Stimulated activated CD4-positive, alpha-beta T cell treated with anti-CD3 and anti-CD28 coated beads, Interleukin-1b, Interleukin-23, amount 100 ng/mL, for 4 hours (primary cell): ENCODE results near the gene FBH1.
A peak's percentile ranks its signal among the peaks of the same experiment; 100 is the strongest.
"Not testable (repeated sequence)": the region's sequence is repeated elsewhere in the genome, so short reads cannot be mapped to it uniquely, and the experiment has no call there.

Source experiments
- DNase-seq, 2 donors: peaks; one replicate each; pipeline ENCODE4 v3.0.0-alpha.2; 2020; ENCODE audit warnings: low read depth in 2 of 2

FBH1 gene

GRCh38 chr10:5876181-5876768, 13.8 kb upstream of the FBH1 start:
- DNase-seq: no peak

GRCh38 chr10:5877041-5877440, 13.0 kb upstream of the FBH1 start:
- DNase-seq: not testable (repeated sequence)

GRCh38 chr10:5882961-5883360, 7.1 kb upstream of the FBH1 start:
- DNase-seq: no peak

GRCh38 chr10:5885619-5886018, 4.4 kb upstream of the FBH1 start:
- DNase-seq: no peak

GRCh38 chr10:5887029-5887428, 3.0 kb upstream of the FBH1 start:
- no peak for DNase-seq

- no peak for DNase-seq
Measured at GRCh38 chr10:5887641-5888040, 2.4 kb upstream of the FBH1 start.

GRCh38 chr10:5888351-5888750, 1.7 kb upstream of the FBH1 start:
- no peak for DNase-seq

- DNase-seq: peak; percentile 8 to 38
Measured at GRCh38 chr10:5888843-5889623, 1.0 kb upstream of the FBH1 start.

GRCh38 chr10:5890452-5890915, 441 bp downstream of the FBH1 start:
- peak in 1 of 2 donors; percentile 2 for DNase-seq

GRCh38 chr10:5891009-5891408, 966 bp downstream of the FBH1 start:
- no peak for DNase-seq

- no peak for DNase-seq
Measured at GRCh38 chr10:5892007-5892406, 2.0 kb downstream of the FBH1 start.

GRCh38 chr10:5893321-5893720, 3.3 kb downstream of the FBH1 start:
- DNase-seq: no peak

- no peak for DNase-seq
Measured at GRCh38 chr10:5894403-5894802, 4.4 kb downstream of the FBH1 start.

GRCh38 chr10:5894873-5895272, 4.8 kb downstream of the FBH1 start:
- no peak for DNase-seq

GRCh38 chr10:5895365-5895764, 5.3 kb downstream of the FBH1 start:
- no peak for DNase-seq

- no peak for DNase-seq
Measured at GRCh38 chr10:5895804-5896203, 5.8 kb downstream of the FBH1 start.

GRCh38 chr10:5896208-5897052, 6.4 kb downstream of the FBH1 start:
- DNase-seq: no peak

- DNase-seq: no peak
Measured at GRCh38 chr10:5897053-5897340, 7.0 kb downstream of the FBH1 start.

GRCh38 chr10:5897504-5897903, 7.5 kb downstream of the FBH1 start:
- DNase-seq: no peak

GRCh38 chr10:5898163-5898562, 8.1 kb downstream of the FBH1 start:
- no peak for DNase-seq

GRCh38 chr10:5900247-5900646, 10.2 kb downstream of the FBH1 start:
- DNase-seq: no peak

GRCh38 chr10:5902511-5903274, 12.7 kb downstream of the FBH1 start:
- no peak for DNase-seq
